Mesenchymal stem cell (in vitro differentiated cells and primary cell): ENCODE data around the gene VPS8.

Experiments
- DNase-seq: peaks from one replicate; pipeline ENCODE4 v3.0.0-alpha.2; 2013
- H2AFZ ChIP-seq: one replicate; pipeline ENCODE4 v1.6.1; 2013; ENCODE audit warnings: low read depth, mild to moderate bottlenecking, control low read depth, inconsistent platforms, low read length, moderate library complexity
- H2AK5ac ChIP-seq: 2 replicates; pipeline ENCODE4 v1.6.1; 2013; ENCODE audit warnings: low read length, moderate library complexity, mild to moderate bottlenecking, inconsistent platforms; ENCODE audit not compliant: severe bottlenecking
- H2BK120ac ChIP-seq: one replicate; pipeline ENCODE4 v1.6.1; 2013; ENCODE audit warnings: low read depth, mild to moderate bottlenecking, inconsistent platforms, low read length, moderate library complexity
- H2BK12ac ChIP-seq, 2 experiments: one replicate each; pipeline ENCODE4 v1.6.1; 2013; ENCODE audit warnings: inconsistent platforms in 2 of 2, low read length in 2 of 2, mild to moderate bottlenecking in 2 of 2, moderate library complexity in 2 of 2, control low read depth in 1 of 2
- H2BK15ac ChIP-seq: one replicate; pipeline ENCODE4 v1.6.1; 2013; ENCODE audit warnings: mild to moderate bottlenecking, low read depth, inconsistent platforms; ENCODE audit not compliant: poor library complexity, severe bottlenecking
- H2BK5ac ChIP-seq: 2 replicates; pipeline ENCODE4 v1.6.1; 2013; ENCODE audit warnings: low read depth, mild to moderate bottlenecking, low read length, control low read depth, inconsistent platforms; ENCODE audit not compliant: poor library complexity, severe bottlenecking
- H3K14ac ChIP-seq, 2 experiments: one replicate each; pipeline ENCODE4 v1.6.1; 2013; ENCODE audit warnings: inconsistent platforms in 2 of 2, low read length in 2 of 2, control low read depth in 1 of 2, mild to moderate bottlenecking in 1 of 2, moderate library complexity in 1 of 2
- H3K18ac ChIP-seq, 2 experiments: one replicate each; pipeline ENCODE4 v1.6.1; 2013; ENCODE audit warnings: inconsistent platforms in 2 of 2, low read length in 2 of 2, control low read depth in 1 of 2, low read depth in 1 of 2, mild to moderate bottlenecking in 1 of 2
- H3K23ac ChIP-seq, 2 experiments: one replicate each; pipeline ENCODE4 v1.6.1; 2013; ENCODE audit warnings: inconsistent platforms in 2 of 2, low read length in 2 of 2, mild to moderate bottlenecking in 2 of 2, moderate library complexity in 2 of 2, control low read depth in 1 of 2
- H3K27ac ChIP-seq: 2 replicates; pipeline ENCODE4 v1.5.1; 2013; ENCODE audit warnings: mild to moderate bottlenecking, moderate library complexity, low read length, control low read depth, inconsistent platforms; ENCODE audit not compliant: poor library complexity, severe bottlenecking
- H3K27me3 ChIP-seq, 2 experiments: 2 replicates each; pipeline versions ENCODE4 v1.6.1 to v1.7.0; 2013; ENCODE audit warnings: low read length in 2 of 2, mild to moderate bottlenecking in 2 of 2, moderate library complexity in 2 of 2, control low read depth in 1 of 2, inconsistent platforms in 1 of 2; ENCODE audit not compliant: control insufficient read depth in 1 of 2, insufficient read depth in 1 of 2
- H3K36me3 ChIP-seq, 2 experiments: 2 replicates each; pipeline versions ENCODE4 v1.6.1 to v1.7.0; 2013; ENCODE audit warnings: low read length in 2 of 2, control low read depth in 1 of 2, inconsistent platforms in 1 of 2, low read depth in 1 of 2, mild to moderate bottlenecking in 1 of 2; ENCODE audit not compliant: insufficient read depth in 2 of 2, control insufficient read depth in 1 of 2
- H3K4ac ChIP-seq, 2 experiments: one replicate each; pipeline ENCODE4 v1.6.1; 2013; ENCODE audit warnings: inconsistent platforms in 2 of 2, low read length in 2 of 2, mild to moderate bottlenecking in 2 of 2, moderate library complexity in 2 of 2, control low read depth in 1 of 2, low read depth in 1 of 2
- H3K4me1 ChIP-seq: 2 replicates; pipeline ENCODE4 v1.6.1; 2013; ENCODE audit warnings: low read depth, low read length, control low read depth; ENCODE audit not compliant: control insufficient read depth, insufficient read depth
- H3K4me2 ChIP-seq: 2 replicates; pipeline ENCODE4 v1.6.1; 2013; ENCODE audit warnings: low read length, mild to moderate bottlenecking, inconsistent platforms; ENCODE audit not compliant: poor library complexity, severe bottlenecking
- H3K4me3 ChIP-seq, 2 experiments: 2 replicates each; pipeline versions ENCODE4 v1.5.1 to v1.7.0; 2013; ENCODE audit warnings: low read length in 2 of 2, mild to moderate bottlenecking in 2 of 2, control low read depth in 1 of 2, low read depth in 1 of 2; ENCODE audit not compliant: insufficient read depth in 1 of 2
- H3K79me1 ChIP-seq: replicated peaks from 2 replicates; pipeline ENCODE4 v1.6.1; 2013; ENCODE audit warnings: mild to moderate bottlenecking, control low read depth, low read length, inconsistent platforms; ENCODE audit not compliant: poor library complexity, severe bottlenecking
- H3K9ac ChIP-seq: 2 replicates; pipeline ENCODE4 v1.7.0; 2013; ENCODE audit warnings: mild to moderate bottlenecking, low read length, moderate library complexity
- H3K9me3 ChIP-seq: 2 replicates; pipeline ENCODE4 v1.7.0; 2013; ENCODE audit warnings: mild to moderate bottlenecking, low read length; ENCODE audit not compliant: control insufficient read depth
- H4K8ac ChIP-seq: one replicate; pipeline ENCODE4 v1.6.1; 2013; ENCODE audit warnings: inconsistent platforms, mild to moderate bottlenecking, low read length, moderate library complexity
- H4K91ac ChIP-seq: one replicate; pipeline ENCODE4 v1.6.1; 2013; ENCODE audit warnings: mild to moderate bottlenecking, low read length, inconsistent platforms
- WGBS: methylation state at CpG from one replicate; pipeline ENCODE4 v1.1.7; 2013; ENCODE audit warnings: mixed read lengths; 5-methylcytosine and 5-hydroxymethylcytosine counted together

VPS8 gene

GRCh38 chr3:184823990-184824389 lies 12.0 kb downstream of the VPS8 start:
- H3K14ac ChIP-seq, result no peak overlapping the region
- no peak overlapping the region for H4K91ac ChIP-seq
- WGBS, result 95% methylated on average over 4 of the region's 4 CpGs
- H2BK15ac ChIP-seq, result no peak overlapping the region
- no peak overlapping the region for H2BK5ac ChIP-seq
- no peak overlapping the region for H3K23ac ChIP-seq
- H3K9me3 ChIP-seq, result no peaks in the 10 kb centered on the region
- no peak overlapping the region for H3K9ac ChIP-seq
- no peak overlapping the region for H3K4ac ChIP-seq
- no peak overlapping the region for H3K18ac ChIP-seq
- H2AFZ ChIP-seq, result no peak overlapping the region
- H3K4me1 ChIP-seq, result no peaks in the 10 kb centered on the region
- no peak overlapping the region for H4K8ac ChIP-seq
- peaks cover 3 to 37% of the 10 kb centered on the region in 2 experiments for H3K36me3 ChIP-seq
- no peak overlapping the region for H2BK120ac ChIP-seq
- H2BK12ac ChIP-seq, result no peak overlapping the region
- no peak overlapping the region for H3K4me2 ChIP-seq
- H2AK5ac ChIP-seq, result no peak overlapping the region
- peaks cover 9% of the 10 kb centered on the region for H3K79me1 ChIP-seq
- H3K4me3 ChIP-seq, result no peak overlapping the region
- DNase-seq, result no peak
- no peak overlapping the region for H3K27ac ChIP-seq
- H3K27me3 ChIP-seq, result no peaks in the 10 kb centered on the region

- H3K27ac ChIP-seq, result no peak overlapping the region
- H2AK5ac ChIP-seq, result no peak overlapping the region
- H2BK12ac ChIP-seq, result no peak overlapping the region
- no peaks in the 10 kb centered on the region for H3K4me1 ChIP-seq
- H3K9me3 ChIP-seq, result no peaks in the 10 kb centered on the region
- no peak overlapping the region for H3K9ac ChIP-seq
- H2BK15ac ChIP-seq, result no peak overlapping the region
- no peak overlapping the region for H4K8ac ChIP-seq
- no peak overlapping the region for H4K91ac ChIP-seq
- H3K23ac ChIP-seq, result no peak overlapping the region
- 100% methylated on average over 5 of the region's 6 CpGs for WGBS
- H3K4ac ChIP-seq, result no peak overlapping the region
- H3K79me1 ChIP-seq, result peaks cover 7% of the 10 kb centered on the region
- no peak overlapping the region for H3K4me3 ChIP-seq
- no peak overlapping the region for H2BK120ac ChIP-seq
- H3K14ac ChIP-seq, result no peak overlapping the region
- H3K4me2 ChIP-seq, result no peak overlapping the region
- H2AFZ ChIP-seq, result no peak overlapping the region
- H3K27me3 ChIP-seq, result no peaks in the 10 kb centered on the region
- DNase-seq, result no peak
- H3K18ac ChIP-seq, result no peak overlapping the region
- no peak overlapping the region for H2BK5ac ChIP-seq
- peaks cover 7 to 43% of the 10 kb centered on the region in 2 experiments for H3K36me3 ChIP-seq
Measured at GRCh38 chr3:184825121-184825820, 13.3 kb downstream of the VPS8 start.

- Histone ChIP-seq H3K9me3 (no peaks in the 10 kb centered on the region), H3K79me1 (peaks cover 4% of the 10 kb centered on the region), H4K8ac (no peak overlapping the region), H3K4me2 (no peak overlapping the region), H2BK5ac (no peak overlapping the region), H2AFZ (no peak overlapping the region), H3K27ac (no peak overlapping the region), H3K4me1 (no peaks in the 10 kb centered on the region), H4K91ac (no peak overlapping the region), H2AK5ac (no peak overlapping the region), H3K23ac (no peak overlapping the region), H2BK15ac (no peak overlapping the region), H3K14ac (no peak overlapping the region), H3K9ac (no peak overlapping the region), H2BK12ac (no peak overlapping the region), H3K18ac (no peak overlapping the region), H3K27me3 (no peaks in the 10 kb centered on the region), H3K36me3 (peaks cover 10 to 65% of the 10 kb centered on the region in 2 experiments), H3K4ac (no peak overlapping the region), H3K4me3 (no peak overlapping the region), H2BK120ac (no peak overlapping the region)
- 59% methylated on average over 2 of the region's 2 CpGs for WGBS
- no peak for DNase-seq
Measured at GRCh38 chr3:184827572-184827971, 15.6 kb downstream of the VPS8 start.

GRCh38 chr3:184832044-184832443 lies 20.1 kb downstream of the VPS8 start:
- Histone ChIP-seq H3K4me1 (no peaks in the 10 kb centered on the region), H2AFZ (no peak overlapping the region), H4K8ac (no peak overlapping the region), H2BK12ac (no peak overlapping the region), H3K9me3 (no peaks in the 10 kb centered on the region), H3K79me1 (peaks cover 2% of the 10 kb centered on the region), H3K23ac (no peak overlapping the region), H3K36me3 (peaks cover 10 to 84% of the 10 kb centered on the region in 2 experiments), H3K9ac (no peak overlapping the region), H2BK5ac (no peak overlapping the region), H3K4me3 (no peak overlapping the region), H3K27ac (no peak overlapping the region), H2BK15ac (no peak overlapping the region), H3K27me3 (no peaks in the 10 kb centered on the region), H3K18ac (no peak overlapping the region), H3K4me2 (no peak overlapping the region), H4K91ac (no peak overlapping the region), H3K4ac (no peak overlapping the region), H2AK5ac (no peak overlapping the region), H3K14ac (no peak overlapping the region), H2BK120ac (no peak overlapping the region)
- DNase-seq, result no peak
